DND-41 (cell line): Measurements from ENCODE around the gene CIAO3.

Experiments used
- ATAC-seq: fragments of 200-7000 bp; cut with Tn5 transposase; 3 replicates; pipeline ENCODE4 v1.9.1; 2021; ENCODE audit warnings: low read depth; ENCODE audit not compliant: insufficient read depth
- DNase-seq: peaks from one replicate; pipeline ENCODE4 v3.0.0-alpha.2; 2020
- H2AFZ ChIP-seq: 2 replicates; pipeline ENCODE4 v1.6.0; 2012; ENCODE audit warnings: low read depth, low read length
- H3K27ac ChIP-seq: 2 replicates; pipeline ENCODE4 v1.5.1; 2012; ENCODE audit warnings: low read length, inconsistent platforms
- H3K27me3 ChIP-seq: fragments of 200-600 bp; sonication (generic); 2 replicates; pipeline ENCODE4 v1.6.0; 2012; ENCODE audit warnings: low read length, mild to moderate bottlenecking, inconsistent platforms; ENCODE audit not compliant: insufficient read depth, poor library complexity
- H3K36me3 ChIP-seq: 2 replicates; pipeline ENCODE4 v1.5.1; 2012; ENCODE audit warnings: low read length, inconsistent platforms; ENCODE audit not compliant: insufficient read depth
- H3K4me1 ChIP-seq: 2 replicates; pipeline ENCODE4 v1.5.1; 2012; ENCODE audit warnings: mild to moderate bottlenecking, low read length; ENCODE audit not compliant: insufficient read depth
- H3K4me2 ChIP-seq: 2 replicates; pipeline ENCODE4 v1.6.0; 2012; ENCODE audit warnings: mild to moderate bottlenecking, moderate library complexity, low read length, inconsistent platforms; ENCODE audit not compliant: insufficient read depth
- H3K4me3 ChIP-seq, 2 experiments: fragments of 200-600 bp in 1 of 2; shearing (Covaris generic) in 1 of 2; 2 replicates each; pipeline ENCODE4 v1.5.1; 2012 to 2016; ENCODE audit warnings: inconsistent platforms in 2 of 2, low read length in 2 of 2, mild to moderate bottlenecking in 2 of 2, low read depth in 1 of 2, moderate library complexity in 1 of 2
- H3K79me2 ChIP-seq: 2 replicates; pipeline ENCODE4 v1.6.0; 2012; ENCODE audit warnings: low read length, inconsistent platforms; ENCODE audit not compliant: insufficient read depth
- H3K9ac ChIP-seq: 2 replicates; pipeline ENCODE4 v1.6.0; 2012; ENCODE audit warnings: low read depth, mild to moderate bottlenecking, inconsistent platforms, low read length, moderate library complexity
- H3K9me3 ChIP-seq: 2 replicates; pipeline ENCODE4 v1.5.1; 2012; ENCODE audit warnings: low read length, moderate library complexity, mild to moderate bottlenecking, inconsistent platforms; ENCODE audit not compliant: insufficient read depth, severe bottlenecking
- H4K20me1 ChIP-seq: 2 replicates; pipeline ENCODE4 v1.6.0; 2012; ENCODE audit warnings: low read length; ENCODE audit not compliant: insufficient read depth
- EZH2 ChIP-seq: IDR thresholded peaks from 3 replicates; pipeline ENCODE4 v1.6.1; 2012; ENCODE audit warnings: borderline replicate concordance, low read depth, mild to moderate bottlenecking, moderate library complexity, low read length, inconsistent platforms; ENCODE audit not compliant: severe bottlenecking
- TF ChIP-seq, protein P1 (sequence below): IDR thresholded peaks from 2 replicates; pipeline ENCODE4 v1.5.1; 2012; ENCODE audit warnings: borderline replicate concordance, low read length, moderate library complexity, mild to moderate bottlenecking; ENCODE audit not compliant: poor library complexity, severe bottlenecking; ENCODE audit errors: extremely low read depth

Gene CIAO3

DNA sequence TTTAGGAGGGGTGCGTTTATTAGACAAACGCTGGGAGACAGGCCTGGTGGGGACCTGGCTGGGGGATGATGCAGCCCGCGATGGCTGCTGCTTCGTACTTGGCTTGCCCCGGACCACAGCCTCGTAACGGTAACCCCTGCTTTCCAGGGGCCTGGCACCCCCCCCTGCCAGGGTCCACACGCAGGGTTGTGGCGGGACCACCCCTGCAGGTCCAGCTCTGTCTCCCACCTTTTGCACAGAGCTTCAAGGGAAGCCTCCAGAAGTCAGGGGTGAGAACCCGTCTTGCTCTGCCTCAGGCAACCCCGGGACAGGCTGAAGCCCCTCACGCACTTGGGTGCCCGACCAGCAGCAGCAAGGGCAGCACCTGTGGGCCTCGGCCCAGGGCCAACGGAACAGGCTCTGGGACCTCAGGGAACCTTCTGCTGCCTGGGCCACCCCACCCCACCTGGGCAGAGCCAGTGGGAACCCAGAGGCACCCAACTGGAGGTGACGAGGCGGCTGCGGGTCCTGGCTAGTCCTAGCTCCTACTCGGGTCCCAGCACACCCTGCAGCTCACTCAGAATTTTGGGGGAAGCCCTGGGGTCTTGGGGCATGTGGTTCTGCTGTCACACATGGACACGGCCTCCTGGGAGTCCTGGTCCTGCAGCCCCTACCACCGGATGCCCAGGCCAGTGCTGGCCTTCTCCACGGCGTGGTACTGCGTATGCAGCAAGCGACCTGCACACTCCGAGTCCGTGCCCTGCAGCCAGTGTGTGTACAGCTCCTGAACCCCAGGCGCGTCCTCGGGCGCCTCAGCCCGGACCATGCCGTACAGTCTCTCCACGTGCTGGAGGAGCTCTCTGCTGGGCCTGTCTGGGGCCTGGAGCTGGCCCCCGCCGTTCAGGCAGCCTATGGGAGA lies 10.8 kb downstream of the CIAO3 start:
- Histone ChIP-seq H3K36me3 (peaks cover 46% of the 10 kb centered on the region), H2AFZ (no peak overlapping the region), H3K27me3 (no peaks in the 10 kb centered on the region), H3K9me3 (no peaks in the 10 kb centered on the region), H3K27ac (no peak overlapping the region), H3K4me1 (peaks cover 14% of the 10 kb centered on the region), H3K4me3 (no peak overlapping the region), H3K9ac (no peak overlapping the region), H3K4me2 (no peak overlapping the region), H4K20me1 (peaks cover 24% of the 10 kb centered on the region), H3K79me2 (no peaks in the 10 kb centered on the region)
- DNase-seq (no peak), ATAC-seq (no peak)
- TF ChIP-seq, protein P1, sequence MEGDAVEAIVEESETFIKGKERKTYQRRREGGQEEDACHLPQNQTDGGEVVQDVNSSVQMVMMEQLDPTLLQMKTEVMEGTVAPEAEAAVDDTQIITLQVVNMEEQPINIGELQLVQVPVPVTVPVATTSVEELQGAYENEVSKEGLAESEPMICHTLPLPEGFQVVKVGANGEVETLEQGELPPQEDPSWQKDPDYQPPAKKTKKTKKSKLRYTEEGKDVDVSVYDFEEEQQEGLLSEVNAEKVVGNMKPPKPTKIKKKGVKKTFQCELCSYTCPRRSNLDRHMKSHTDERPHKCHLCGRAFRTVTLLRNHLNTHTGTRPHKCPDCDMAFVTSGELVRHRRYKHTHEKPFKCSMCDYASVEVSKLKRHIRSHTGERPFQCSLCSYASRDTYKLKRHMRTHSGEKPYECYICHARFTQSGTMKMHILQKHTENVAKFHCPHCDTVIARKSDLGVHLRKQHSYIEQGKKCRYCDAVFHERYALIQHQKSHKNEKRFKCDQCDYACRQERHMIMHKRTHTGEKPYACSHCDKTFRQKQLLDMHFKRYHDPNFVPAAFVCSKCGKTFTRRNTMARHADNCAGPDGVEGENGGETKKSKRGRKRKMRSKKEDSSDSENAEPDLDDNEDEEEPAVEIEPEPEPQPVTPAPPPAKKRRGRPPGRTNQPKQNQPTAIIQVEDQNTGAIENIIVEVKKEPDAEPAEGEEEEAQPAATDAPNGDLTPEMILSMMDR = no peak
- no peak for TF ChIP-seq EZH2

DNA sequence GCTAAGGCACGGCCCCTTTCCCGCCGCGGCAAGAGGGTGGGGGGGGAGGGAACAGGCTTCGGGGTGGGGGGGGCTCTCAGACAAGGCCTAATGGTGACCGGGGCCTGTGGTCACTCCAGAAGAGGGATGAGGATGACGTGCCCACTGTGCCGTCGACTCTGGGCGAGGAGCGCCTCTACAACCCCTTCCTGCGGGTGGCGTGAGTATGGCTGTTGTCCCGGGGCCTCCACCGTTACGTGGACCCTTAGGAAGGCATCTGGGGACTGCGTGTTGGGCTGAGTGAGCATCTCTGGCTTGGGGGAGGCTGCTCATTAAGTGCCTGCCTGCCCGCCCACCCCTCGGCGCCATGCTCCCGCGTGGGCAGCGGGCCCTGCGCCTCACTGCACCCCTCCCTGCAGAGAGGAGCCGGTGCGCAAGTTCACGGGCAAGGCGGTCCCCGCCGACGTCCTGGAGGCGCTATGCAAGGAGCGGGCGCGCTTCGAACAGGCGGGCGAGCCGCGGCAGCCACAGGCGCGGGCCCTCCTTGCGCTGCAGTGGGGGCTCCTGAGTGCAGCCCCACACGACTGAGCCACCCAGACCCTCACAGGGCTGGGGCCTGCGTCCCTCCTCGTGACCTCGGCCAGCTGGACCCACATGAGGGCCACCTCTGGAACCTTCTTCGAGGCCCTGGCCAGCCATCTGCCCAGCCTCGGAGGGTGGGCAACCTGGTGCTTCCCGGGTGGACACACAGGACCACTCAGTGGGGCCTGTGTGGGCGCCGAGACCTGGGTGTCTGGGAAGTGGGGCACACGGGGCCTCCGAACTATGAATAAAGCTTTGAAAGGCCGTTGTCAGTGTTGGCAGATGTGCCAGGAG lies 11.7 kb downstream of the CIAO3 start:
- DNase-seq = no peak
- Histone ChIP-seq H3K79me2 (no peaks in the 10 kb centered on the region), H3K4me2 (no peak overlapping the region), H3K4me3 (no peak overlapping the region), H3K36me3 (peaks cover 37% of the 10 kb centered on the region), H4K20me1 (peaks cover 27% of the 10 kb centered on the region), H3K27me3 (no peaks in the 10 kb centered on the region), H2AFZ (no peak overlapping the region), H3K4me1 (peaks cover 14% of the 10 kb centered on the region), H3K27ac (no peak overlapping the region), H3K9me3 (no peaks in the 10 kb centered on the region), H3K9ac (no peak overlapping the region)
- no peak for ATAC-seq
- TF ChIP-seq, protein P1 = no peak
- TF ChIP-seq EZH2 = no peak

DNA sequence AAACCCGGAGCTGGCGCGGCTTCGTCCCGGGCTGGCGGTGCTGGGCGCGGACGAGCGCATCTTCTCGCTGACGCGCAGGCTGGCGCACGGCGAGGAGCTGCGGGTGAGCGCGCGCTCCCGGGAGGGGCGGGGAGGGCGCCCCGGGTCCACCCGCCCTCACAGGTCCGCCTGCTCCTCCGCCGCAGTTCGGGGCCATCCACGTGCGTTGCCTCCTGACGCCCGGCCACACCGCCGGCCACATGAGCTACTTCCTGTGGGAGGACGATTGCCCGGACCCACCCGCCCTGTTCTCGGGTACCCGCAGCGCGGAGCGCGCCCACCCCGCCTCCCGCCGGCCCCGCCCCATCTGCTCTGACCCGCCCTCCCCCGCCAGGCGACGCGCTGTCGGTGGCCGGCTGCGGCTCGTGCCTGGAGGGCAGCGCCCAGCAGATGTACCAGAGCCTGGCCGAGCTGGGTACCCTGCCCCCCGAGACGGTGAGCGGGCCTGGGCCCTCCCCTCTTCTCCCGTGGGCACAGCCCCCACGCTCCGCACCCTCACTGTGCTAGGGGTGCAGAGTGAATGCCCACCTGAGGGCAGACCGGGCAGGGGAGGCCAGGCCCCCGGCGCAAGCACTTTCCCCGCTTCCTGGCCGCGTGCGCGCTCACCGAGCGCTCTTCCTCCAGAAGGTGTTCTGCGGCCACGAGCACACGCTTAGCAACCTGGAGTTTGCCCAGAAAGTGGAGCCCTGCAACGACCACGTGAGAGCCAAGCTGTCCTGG lies 12.5 kb downstream of the CIAO3 start:
- DNase-seq (no peak), ATAC-seq (no peak)
- H3K36me3 ChIP-seq = peaks cover 29% of the 10 kb centered on the region
- H3K9me3 ChIP-seq = no peaks in the 10 kb centered on the region
- H3K4me2 ChIP-seq = peak overlapping the region; percentile 93; the same call in 1 of the 2 replicates
- H4K20me1 ChIP-seq = peaks cover 27% of the 10 kb centered on the region
- no peak overlapping the region for H3K4me3 ChIP-seq
- H3K27ac ChIP-seq = no peak overlapping the region
- H3K27me3 ChIP-seq = no peaks in the 10 kb centered on the region
- no peak overlapping the region for H2AFZ ChIP-seq
- H3K9ac ChIP-seq = no peak overlapping the region
- no peak for TF ChIP-seq EZH2
- TF ChIP-seq, protein P1 = no peak
- H3K79me2 ChIP-seq = no peaks in the 10 kb centered on the region
- H3K4me1 ChIP-seq = peaks cover 14% of the 10 kb centered on the region
